Endothelial cell of umbilical vein (primary cell): ENCODE data around the gene FTO. TPM values are rescaled to one million over a fixed set of nuclear protein-coding genes. Genes with fewer than 3 reads are reported as not detected.

Source experiments
- BruUV-seq: library from RNA; stranded (reverse); fragments of 400-500 nt; replicated peaks from 2 replicates; lab custom pipeline; 2021; lab: Mats Ljungman, UMichigan
- CTCF ChIA-PET: fragments of 300-600, 350-600 bp; sonication (Branson Sonifier 250); formaldehyde crosslinking; loops from one replicate; lab custom pipeline; 2021; ENCODE audit warnings: antibody characterized with exemption, inconsistent platforms; lab: Charles Lee
- POLR2A ChIA-PET: fragments of 300-600, 350-600 bp; sonication (Branson Sonifier 250); formaldehyde crosslinking; loops from one replicate; lab custom pipeline; 2021; ENCODE audit warnings: antibody characterized with exemption, inconsistent platforms; lab: Charles Lee
- DNase-seq: peaks from one replicate; pipeline ENCODE4 v3.0.0-alpha.2; 2011; ENCODE audit warnings: low read depth, low spot score
- FAIRE-seq: peaks from 2 replicates; lab custom pipeline; 2011; peaks lifted over from hg19 to GRCh38; lab: Jason Lieb, UNC
- H2AFZ ChIP-seq: 2 replicates; pipeline ENCODE4 v1.6.0; 2012; ENCODE audit warnings: low read depth, low read length, control low read depth, inconsistent platforms
- H3K27ac ChIP-seq: 2 replicates; pipeline ENCODE4 v1.5.1; 2011; ENCODE audit warnings: low read depth, mild to moderate bottlenecking, control low read depth, low read length, moderate library complexity; ENCODE audit not compliant: insufficient read depth
- H3K27me3 ChIP-seq, 2 experiments: 2 replicates each; pipeline versions ENCODE4 v1.6.0 to v1.6.1; 2011; ENCODE audit warnings: low read length in 2 of 2, mixed read lengths in 1 of 2; ENCODE audit not compliant: control insufficient read depth in 2 of 2, insufficient read depth in 2 of 2
- H3K36me3 ChIP-seq, 2 experiments: 2 replicates in 1 of 2; 3 replicates in 1 of 2; pipeline ENCODE4 v1.5.1; 2011; ENCODE audit warnings: low read length in 2 of 2, mild to moderate bottlenecking in 1 of 2, moderate library complexity in 1 of 2; ENCODE audit not compliant: control insufficient read depth in 2 of 2, insufficient read depth in 2 of 2; ENCODE audit errors: extremely low read depth in 1 of 2
- H3K4me1 ChIP-seq: 3 replicates; pipeline ENCODE4 v1.5.1; 2011; ENCODE audit warnings: mild to moderate bottlenecking, low read length; ENCODE audit not compliant: control insufficient read depth, insufficient read depth; ENCODE audit errors: extremely low read depth
- H3K4me2 ChIP-seq: 2 replicates; pipeline ENCODE4 v1.6.1; 2011; ENCODE audit warnings: low read length, control low read depth, mixed read lengths; ENCODE audit not compliant: insufficient read depth
- H3K4me3 ChIP-seq, 3 experiments: fragments of 200-600 bp in 1 of 3; sonication (generic), shearing (Covaris generic) in 1 of 3; replicated peaks in 1 of 3; 2 replicates each; pipeline ENCODE4 v1.5.1; 2011 to 2016; ENCODE audit warnings: control low read depth in 3 of 3, low read length in 3 of 3, mild to moderate bottlenecking in 2 of 3, inconsistent platforms in 1 of 3, low read depth in 1 of 3, moderate library complexity in 1 of 3; ENCODE audit not compliant: insufficient read depth in 1 of 3
- H3K79me2 ChIP-seq: 2 replicates; pipeline ENCODE4 v1.6.0; 2012; ENCODE audit warnings: low read length, inconsistent platforms; ENCODE audit not compliant: control insufficient read depth, insufficient read depth
- H3K9ac ChIP-seq: replicated peaks from 2 replicates; pipeline ENCODE3; 2011; ENCODE audit warnings: low read length, control low read depth; ENCODE audit not compliant: insufficient read depth; ENCODE audit errors: extremely low read depth
- H3K9me1 ChIP-seq: replicated peaks from 3 replicates; pipeline ENCODE4 v1.6.0; 2011; ENCODE audit warnings: mild to moderate bottlenecking, low read length; ENCODE audit not compliant: control insufficient read depth, insufficient read depth; ENCODE audit errors: extremely low read depth
- H3K9me3 ChIP-seq: replicated peaks from 2 replicates; pipeline ENCODE4 v1.5.1; 2012; ENCODE audit warnings: low read length, inconsistent platforms; ENCODE audit not compliant: control insufficient read depth, insufficient read depth
- H4K20me1 ChIP-seq: replicated peaks from 2 replicates; pipeline ENCODE3; 2011; ENCODE audit warnings: mild to moderate bottlenecking, low read length; ENCODE audit not compliant: control insufficient read depth, insufficient read depth; ENCODE audit errors: extremely low read depth
- EZH2 ChIP-seq: IDR thresholded peaks from 2 replicates; pipeline ENCODE4 v1.6.1; 2012; ENCODE audit warnings: borderline replicate concordance, low read depth, mild to moderate bottlenecking, moderate library complexity, low read length, inconsistent platforms; ENCODE audit not compliant: severe bottlenecking
- FOS ChIP-seq: IDR thresholded peaks from 2 replicates; pipeline ENCODE4 v1.6.1; 2011; ENCODE audit warnings: mild to moderate bottlenecking, low read length, moderate library complexity, borderline replicate concordance; ENCODE audit not compliant: insufficient read depth
- GATA2 ChIP-seq: IDR thresholded peaks from 2 replicates; pipeline ENCODE4 v1.7.0; 2011; ENCODE audit warnings: low read depth, mild to moderate bottlenecking, moderate library complexity, mixed read lengths, low read length; ENCODE audit not compliant: insufficient read length, insufficient read depth
- JUN ChIP-seq: IDR thresholded peaks from 2 replicates; pipeline ENCODE4 v1.6.1; 2011; ENCODE audit warnings: borderline replicate concordance, low read depth; ENCODE audit not compliant: insufficient read length, insufficient read depth
- MYC ChIP-seq: IDR thresholded peaks from one replicate; pipeline ENCODE4 v1.6.1; 2011; ENCODE audit warnings: mild to moderate bottlenecking, low read depth, low read length
- POLR2A ChIP-seq: IDR thresholded peaks from 2 replicates; pipeline ENCODE4 v1.6.1; 2012; ENCODE audit warnings: low read depth, mild to moderate bottlenecking, control low read depth, low read length
- POLR2AphosphoS5 ChIP-seq: IDR thresholded peaks from 2 replicates; pipeline ENCODE4 v1.6.1; 2012; ENCODE audit warnings: low read depth, mild to moderate bottlenecking, control low read depth, low read length, moderate library complexity; ENCODE audit not compliant: insufficient read depth
- dilution Hi-C: fragments of 300-500 bp; cut with MboI; formaldehyde crosslinking; loops from one replicate; pipeline ENCODE4 v1.15.0; 2019; ENCODE audit warnings: low sequenced_read_pairs; ENCODE audit not compliant: extremely low pct_ligation_motif_present
- intact Hi-C: fragments of 100-400 bp; cut with micrococcal nuclease; formaldehyde crosslinking; loops from one replicate; pipeline ENCODE4 v1.10.0; 2022
- polyA plus RNA-seq, 4 experiments: library from polyadenylated mRNA; depleted of rRNA in 3 of 4; stranded (reverse) in 3 of 4; unstranded in 1 of 4; fragments of >200 nt; gene quantifications; 2 replicates each; pipeline versions ENCODE4 v1.2.1 to v1.2.3, GENCODE V29; 2011 to 2012; ENCODE audit warnings: missing spikeins in 1 of 4
- total RNA-seq: library from RNA; stranded (reverse); gene quantifications from 2 replicates; pipeline ENCODE4 v1.2.3, GENCODE V29; 2021
- TF ChIP-seq, protein P1 (sequence below), 2 donors: IDR thresholded peaks; 1 replicate in 1 of 2; 2 replicates in 1 of 2; pipeline ENCODE4 v1.5.1; 2011; ENCODE audit warnings: low read length in 2 of 2, mild to moderate bottlenecking in 2 of 2, moderate library complexity in 2 of 2, control low read depth in 1 of 2, inconsistent platforms in 1 of 2, low read depth in 1 of 2; ENCODE audit not compliant: insufficient read depth in 1 of 2; ENCODE audit errors: extremely low read depth in 1 of 2
- TF ChIP-seq, protein P2 (sequence below): IDR thresholded peaks from 2 replicates; pipeline ENCODE4 v1.6.1; 2011; ENCODE audit not compliant: insufficient read depth, insufficient read length

FTO gene
- total and polyA plus RNA-seq, 2 donors (not counting 3 experiments of a cell fraction or from before 2014, with no cell fraction given) = 48.6 to 87.1 TPM

DNA sequence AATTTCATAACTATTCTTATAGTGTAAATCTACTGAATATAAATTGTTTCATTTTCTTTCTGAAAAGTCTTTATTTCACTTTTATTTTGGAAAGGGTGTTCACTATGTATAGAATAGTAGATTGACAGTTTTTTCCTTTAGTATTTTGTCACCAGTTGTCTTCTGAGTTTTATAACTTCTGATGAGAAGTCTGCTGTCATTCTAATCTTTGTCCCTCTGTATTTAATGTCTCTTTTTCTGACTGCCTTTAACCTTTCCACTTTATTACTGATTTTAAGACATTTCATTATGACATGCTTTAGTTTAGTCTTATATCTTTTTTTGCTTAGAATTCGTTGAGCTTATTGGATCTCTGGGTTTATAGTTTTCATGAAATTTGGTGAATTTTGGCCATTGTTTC lies 166.9 kb downstream of the FTO start:
- dilution Hi-C loops = no loop called here

DNA sequence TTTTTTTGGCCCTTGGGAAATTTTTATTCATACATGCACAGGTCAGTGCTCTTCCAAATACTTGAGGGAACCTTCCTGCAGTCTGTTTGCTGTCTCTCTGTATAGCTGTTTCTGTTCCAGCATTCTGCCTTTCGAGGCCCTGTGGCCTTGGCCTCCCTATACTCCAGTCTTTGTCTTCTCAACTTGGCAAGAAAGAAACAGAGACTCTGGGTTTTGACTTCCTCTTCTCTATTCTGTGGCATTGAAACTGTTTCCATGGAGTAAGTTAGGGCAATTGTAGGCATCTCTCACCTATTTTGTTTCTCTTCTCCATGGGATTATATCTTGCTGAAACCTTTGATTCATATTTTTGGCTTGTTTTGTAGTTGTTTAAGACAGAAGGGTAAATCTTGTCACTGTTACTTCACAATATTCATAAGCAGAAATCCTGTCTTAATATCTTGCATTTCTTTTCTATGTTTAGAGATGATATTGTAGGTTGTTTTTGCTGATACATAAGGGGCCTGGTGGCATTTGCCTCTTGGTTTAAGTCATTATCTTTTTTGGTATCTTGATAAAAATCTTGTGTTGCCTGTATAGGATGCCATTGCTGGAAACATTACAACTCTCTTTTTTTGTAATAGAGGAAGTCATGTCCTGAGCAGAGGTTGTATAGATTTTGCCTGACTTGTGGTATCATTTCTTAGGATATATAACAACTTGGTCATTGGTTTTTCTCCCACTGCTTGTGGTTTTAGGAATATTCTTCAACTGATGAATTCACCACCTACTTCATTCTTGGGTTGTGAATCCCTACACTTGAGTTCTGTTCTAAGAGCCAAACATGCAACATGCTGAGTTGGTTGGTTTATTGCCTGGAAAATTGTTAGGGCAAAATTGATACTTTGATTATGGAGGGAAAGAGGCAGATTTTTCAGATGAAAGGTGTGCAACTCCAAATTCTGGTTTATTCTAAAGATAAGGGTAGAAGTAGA lies 168.6 kb downstream of the FTO start:
- no peak overlapping the region for H3K4me3 ChIP-seq
- BruUV-seq = no TSS peak
- H3K9ac ChIP-seq = no peak overlapping the region
- no peak for FAIRE-seq
- peaks cover under 1% of the 10 kb centered on the region for H3K79me2 ChIP-seq
- no peaks in the 10 kb centered on the region for H3K36me3 ChIP-seq
- no peak overlapping the region for H2AFZ ChIP-seq
- ChIA-PET CTCF (no interaction called here), POLR2A (no interaction called here)
- DNase-seq = no peak
- H3K27ac ChIP-seq = no peak overlapping the region
- no peaks in the 10 kb centered on the region for H4K20me1 ChIP-seq
- no peaks in the 10 kb centered on the region for H3K9me1 ChIP-seq
- TF ChIP-seq, protein P1, sequence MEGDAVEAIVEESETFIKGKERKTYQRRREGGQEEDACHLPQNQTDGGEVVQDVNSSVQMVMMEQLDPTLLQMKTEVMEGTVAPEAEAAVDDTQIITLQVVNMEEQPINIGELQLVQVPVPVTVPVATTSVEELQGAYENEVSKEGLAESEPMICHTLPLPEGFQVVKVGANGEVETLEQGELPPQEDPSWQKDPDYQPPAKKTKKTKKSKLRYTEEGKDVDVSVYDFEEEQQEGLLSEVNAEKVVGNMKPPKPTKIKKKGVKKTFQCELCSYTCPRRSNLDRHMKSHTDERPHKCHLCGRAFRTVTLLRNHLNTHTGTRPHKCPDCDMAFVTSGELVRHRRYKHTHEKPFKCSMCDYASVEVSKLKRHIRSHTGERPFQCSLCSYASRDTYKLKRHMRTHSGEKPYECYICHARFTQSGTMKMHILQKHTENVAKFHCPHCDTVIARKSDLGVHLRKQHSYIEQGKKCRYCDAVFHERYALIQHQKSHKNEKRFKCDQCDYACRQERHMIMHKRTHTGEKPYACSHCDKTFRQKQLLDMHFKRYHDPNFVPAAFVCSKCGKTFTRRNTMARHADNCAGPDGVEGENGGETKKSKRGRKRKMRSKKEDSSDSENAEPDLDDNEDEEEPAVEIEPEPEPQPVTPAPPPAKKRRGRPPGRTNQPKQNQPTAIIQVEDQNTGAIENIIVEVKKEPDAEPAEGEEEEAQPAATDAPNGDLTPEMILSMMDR (IDR thresholded peaks at IDR 0.05; ENCODE audit: extremely low read depth in 1 of 2, insufficient read depth in 1 of 2, low read depth in 1 of 2, low read length in 2 of 2) = no peak
- no peak for TF ChIP-seq JUN
- TF ChIP-seq FOS = no peak
- no peak for TF ChIP-seq MYC
- TF ChIP-seq POLR2AphosphoS5 = no peak
- TF ChIP-seq GATA2 = no peak
- TF ChIP-seq POLR2A = no peak
- TF ChIP-seq, protein P2, sequence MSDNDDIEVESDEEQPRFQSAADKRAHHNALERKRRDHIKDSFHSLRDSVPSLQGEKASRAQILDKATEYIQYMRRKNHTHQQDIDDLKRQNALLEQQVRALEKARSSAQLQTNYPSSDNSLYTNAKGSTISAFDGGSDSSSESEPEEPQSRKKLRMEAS = no peak
- no peak for TF ChIP-seq EZH2
- dilution Hi-C loops (no loop called here), intact Hi-C loops (no loop called here)
- no peaks in the 10 kb centered on the region for H3K27me3 ChIP-seq
- H3K4me1 ChIP-seq = no peaks in the 10 kb centered on the region
- H3K4me2 ChIP-seq = no peak overlapping the region
- H3K9me3 ChIP-seq = no peaks in the 10 kb centered on the region

More for the DNA sequence above, 166.9 kb downstream of the FTO start:
- Histone ChIP-seq H3K36me3 (no peaks in the 10 kb centered on the region), H2AFZ (no peak overlapping the region), H3K9me3 (no peaks in the 10 kb centered on the region), H3K4me2 (no peak overlapping the region), H3K9ac (no peak overlapping the region), H3K4me1 (peaks cover 8% of the 10 kb centered on the region), H3K9me1 (no peaks in the 10 kb centered on the region), H3K27ac (no peak overlapping the region), H3K27me3 (no peaks in the 10 kb centered on the region), H4K20me1 (no peaks in the 10 kb centered on the region), H3K79me2 (peaks cover 2% of the 10 kb centered on the region), H3K4me3 (no peak overlapping the region)
- BruUV-seq = no TSS peak
- CTCF ChIA-PET = no interaction called here
- TF ChIP-seq, protein P2 = no peak
- TF ChIP-seq EZH2 = no peak
- TF ChIP-seq FOS = no peak
- intact Hi-C loops = no loop called here
- no peak for FAIRE-seq
- POLR2A ChIA-PET = no interaction called here
- DNase-seq = no peak
